ENCODE data around the gene CEP72.
"Not testable (repeated sequence)": the region's sequence is repeated elsewhere in the genome, so short reads cannot be mapped to it uniquely, and the experiment has no call there.

The CEP72 gene

DNA sequence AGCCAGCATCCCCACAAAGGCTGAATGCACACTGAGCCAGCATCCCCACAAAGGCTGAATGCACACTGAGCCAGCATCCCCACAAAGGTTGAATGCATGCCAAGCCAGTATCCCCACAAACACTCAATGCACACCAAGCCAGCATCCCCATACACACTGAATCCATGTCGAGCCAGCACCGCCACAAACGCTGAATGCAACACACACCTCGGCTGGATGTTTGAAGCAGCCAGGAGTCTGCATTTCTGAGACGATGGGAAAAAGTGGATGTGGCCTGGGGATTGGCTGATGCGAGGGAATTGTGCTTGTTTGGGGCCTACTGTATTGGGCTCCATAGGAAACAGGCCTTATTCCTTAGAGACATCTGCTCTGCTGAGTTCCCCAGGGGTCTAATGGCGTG is 30.9 kb upstream of the CEP72 start:
- no peak for DNase-seq

- DNase-seq, result no peak
These were observed 30.2 kb upstream of the CEP72 start for GRCh38 chr5:581941-582340.

DNA sequence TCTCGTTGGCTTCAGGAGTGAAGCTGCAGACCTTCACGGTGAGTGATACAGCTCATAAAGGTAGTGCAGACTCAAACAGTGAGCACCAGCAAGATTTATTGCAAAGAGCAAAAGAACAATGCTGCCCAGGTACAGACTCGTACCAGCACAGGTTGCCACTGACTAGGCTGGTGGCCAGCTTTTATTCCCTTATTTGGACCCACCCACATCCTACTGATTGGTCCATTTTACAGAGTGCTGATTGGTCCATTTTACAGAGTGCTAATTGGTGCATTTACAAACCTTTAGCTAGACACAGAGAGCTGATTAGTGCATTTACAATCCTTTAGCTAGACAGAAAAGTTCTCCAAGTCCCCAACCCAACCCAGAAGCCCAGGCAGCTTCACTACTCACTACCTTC is 29.7 kb upstream of the CEP72 start:
- DNase-seq, result not testable (repeated sequence)

- no peak for DNase-seq
These were observed 29.1 kb upstream of the CEP72 start for GRCh38 chr5:582936-583635.

- DNase-seq, result no peak
These were observed 28.5 kb upstream of the CEP72 start for GRCh38 chr5:583645-584044.

- DNase-seq, result no peak
These were observed 27.9 kb upstream of the CEP72 start for GRCh38 chr5:584216-584615.

- no peak for DNase-seq
These were observed 27.3 kb upstream of the CEP72 start for GRCh38 chr5:584846-585245.

DNA sequence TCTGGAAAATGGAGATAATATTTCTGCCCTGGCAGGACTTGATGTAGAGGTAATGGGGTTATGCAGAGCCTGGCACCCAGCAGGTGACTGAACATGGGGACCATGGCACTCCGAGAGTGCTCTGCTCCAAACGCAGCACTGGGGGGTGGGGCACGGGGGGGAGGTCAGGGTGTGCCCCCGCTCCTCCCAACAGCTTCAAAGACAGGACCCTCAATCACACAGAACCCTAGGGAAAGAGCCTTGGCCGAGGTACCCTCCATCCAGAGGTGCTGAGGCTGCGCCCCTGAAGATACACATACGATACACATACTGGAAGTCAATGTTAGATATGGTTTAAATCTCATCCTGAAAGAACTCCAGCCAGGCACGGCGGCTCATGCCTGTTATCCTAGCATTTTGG is 26.6 kb upstream of the CEP72 start:
- no peak for DNase-seq

GRCh38 chr5:585962-586628 is 26.0 kb upstream of the CEP72 start:
- no peak for DNase-seq

- DNase-seq, result no peak
These were observed 25.3 kb upstream of the CEP72 start for GRCh38 chr5:586751-587285.

DNA sequence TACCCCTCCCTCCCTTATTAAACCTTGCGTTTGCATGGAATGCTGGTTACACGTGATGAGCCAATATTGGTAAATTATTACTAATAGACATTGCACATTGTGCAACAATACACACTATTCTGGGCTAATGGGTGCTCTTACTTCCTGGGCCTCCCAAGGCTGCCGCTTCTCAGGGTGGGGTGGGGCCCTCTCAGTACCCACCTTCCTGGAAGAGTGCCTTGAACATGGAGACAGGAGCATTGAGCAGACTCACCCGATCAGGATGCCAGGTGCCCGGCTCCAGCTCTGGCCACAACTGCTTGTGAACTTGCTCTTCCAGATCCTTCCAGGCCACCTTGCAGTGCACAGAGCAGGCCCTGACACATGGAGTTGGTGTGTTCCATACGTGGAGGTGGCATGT is 24.7 kb upstream of the CEP72 start:
- no peak for DNase-seq

DNA sequence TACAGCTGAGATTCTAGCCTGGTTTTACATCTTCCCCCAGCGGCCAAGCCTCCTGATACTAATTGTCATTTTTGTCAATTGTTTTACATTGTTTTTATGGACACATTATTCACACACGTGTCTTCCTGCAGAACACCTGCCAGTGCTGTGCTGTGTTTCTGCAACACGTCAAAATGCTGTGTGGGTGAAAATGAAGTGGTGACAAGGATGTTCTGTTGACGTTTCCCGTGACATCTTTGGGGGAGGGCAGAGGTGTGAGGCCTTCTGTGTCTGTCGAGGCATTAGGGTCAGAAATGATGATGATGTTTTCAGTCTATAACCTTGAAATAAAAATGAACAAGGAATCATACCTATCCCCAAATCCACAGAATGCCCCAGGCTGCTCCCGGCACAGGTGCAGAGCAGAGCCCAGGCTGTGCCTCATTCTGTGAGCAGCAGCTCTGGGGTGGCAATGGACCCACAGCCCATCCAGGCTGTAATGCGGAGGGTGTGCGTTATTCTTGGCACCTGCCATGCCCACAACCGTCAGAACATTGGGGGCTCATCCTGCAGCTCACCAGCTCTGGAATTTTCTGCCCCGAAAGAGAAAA is 23.6 kb upstream of the CEP72 start:
- DNase-seq, result no peak

DNA sequence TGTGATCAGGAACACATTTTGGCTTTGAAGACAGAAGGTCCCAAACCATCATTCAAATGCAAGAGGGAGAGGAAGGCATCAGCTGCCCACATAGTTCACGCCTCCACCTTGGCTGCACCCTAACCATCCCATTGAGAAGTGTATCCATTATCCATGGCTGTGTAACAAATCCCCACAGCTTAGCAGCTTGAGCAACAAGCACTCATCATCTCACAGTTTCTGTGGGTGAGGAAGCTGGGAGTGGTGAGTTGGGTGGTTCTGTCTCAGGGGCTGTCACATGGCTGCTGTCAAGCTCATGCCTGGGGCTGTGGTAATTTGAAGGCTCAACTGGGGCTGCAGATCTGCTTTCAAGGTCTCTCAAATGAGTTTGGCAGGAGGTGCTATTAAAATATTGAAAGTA is 23.0 kb upstream of the CEP72 start:
- DNase-seq, result no peak

GRCh38 chr5:589588-589987 is 22.6 kb upstream of the CEP72 start:
- no peak for DNase-seq

- DNase-seq, result no peak
These were observed 21.8 kb upstream of the CEP72 start for GRCh38 chr5:590346-590745.

GRCh38 chr5:591746-592145 is 20.4 kb upstream of the CEP72 start:
- DNase-seq, result no peak

DNA sequence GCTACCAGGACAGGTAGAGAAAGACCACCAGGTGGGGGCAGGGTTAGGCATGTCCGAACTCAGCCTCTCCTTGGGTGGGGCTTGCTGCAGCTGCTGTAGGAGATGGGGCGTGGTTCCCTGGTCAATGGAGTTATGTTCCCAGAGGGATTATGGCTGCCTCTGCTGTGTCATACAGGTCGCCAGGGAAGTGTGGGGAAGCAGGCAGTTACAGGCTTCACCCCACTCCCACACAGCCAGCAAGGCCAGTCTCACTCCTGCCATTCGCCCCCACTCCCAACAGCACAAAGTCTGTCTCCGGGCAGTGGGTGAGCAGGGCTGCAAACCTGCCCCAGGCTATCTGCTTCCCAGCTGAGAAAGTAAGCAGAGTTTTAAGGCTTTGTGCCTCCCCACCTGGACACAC is 20.0 kb upstream of the CEP72 start:
- no peak for DNase-seq

- DNase-seq, result no peak
These were observed 18.6 kb upstream of the CEP72 start for GRCh38 chr5:593511-593910.

DNA sequence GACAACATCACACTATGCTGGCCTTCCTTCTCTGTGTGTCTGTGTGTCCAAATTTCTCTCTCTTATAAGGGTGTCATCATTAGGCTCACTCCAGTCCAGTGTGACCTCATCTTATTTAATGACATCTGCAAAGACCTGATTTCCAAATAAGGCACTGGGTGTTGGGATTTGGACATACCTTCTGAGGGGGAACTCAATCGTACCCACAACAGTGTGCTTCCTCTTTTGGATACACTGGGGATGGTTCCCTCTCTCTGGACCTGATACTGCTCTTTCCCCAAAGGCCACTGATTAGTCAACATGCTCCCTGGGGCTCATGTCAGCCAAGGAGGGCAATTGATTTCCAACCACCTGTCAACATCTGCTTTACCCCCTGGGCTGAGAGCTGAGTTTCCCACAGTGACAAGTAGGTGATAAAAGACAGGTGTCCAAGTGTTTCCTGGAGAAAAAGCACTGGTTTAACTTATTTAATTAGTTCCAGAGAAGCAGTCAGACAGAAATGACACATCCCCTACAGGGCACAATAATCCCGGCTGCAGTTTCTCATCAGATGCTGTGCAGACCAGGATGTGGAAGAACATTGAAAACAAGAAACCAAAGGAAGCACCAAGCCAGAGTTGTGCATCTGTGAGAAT is 17.8 kb upstream of the CEP72 start:
- no peak for DNase-seq

DNA sequence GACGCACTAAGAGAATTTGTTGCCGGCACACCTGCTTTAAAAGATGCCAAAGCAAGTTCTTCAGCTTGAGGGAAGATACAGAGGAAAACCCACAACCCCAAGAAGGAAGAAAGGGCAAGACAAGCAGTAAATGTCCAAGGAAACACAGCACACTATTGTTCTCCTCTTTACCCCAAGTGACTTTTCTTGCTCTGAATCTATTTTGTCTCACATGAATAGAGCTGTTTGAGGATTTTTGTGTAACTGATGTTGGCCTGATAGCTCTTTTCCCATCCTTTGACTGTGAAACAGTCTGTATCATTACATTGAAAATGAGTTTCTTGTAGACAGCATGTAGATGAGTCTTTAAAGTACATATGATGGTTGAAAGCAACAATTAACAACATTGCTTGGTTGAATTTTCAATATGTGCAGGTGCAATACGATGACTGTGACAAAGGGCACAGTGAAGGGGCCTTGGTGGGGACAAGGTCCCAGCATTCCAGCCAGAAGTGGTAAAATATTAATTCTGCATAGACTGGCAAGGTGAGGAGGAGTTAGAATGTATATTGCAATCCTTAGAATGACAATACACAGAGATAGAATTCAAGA is 16.8 kb upstream of the CEP72 start:
- DNase-seq, result no peak

DNA sequence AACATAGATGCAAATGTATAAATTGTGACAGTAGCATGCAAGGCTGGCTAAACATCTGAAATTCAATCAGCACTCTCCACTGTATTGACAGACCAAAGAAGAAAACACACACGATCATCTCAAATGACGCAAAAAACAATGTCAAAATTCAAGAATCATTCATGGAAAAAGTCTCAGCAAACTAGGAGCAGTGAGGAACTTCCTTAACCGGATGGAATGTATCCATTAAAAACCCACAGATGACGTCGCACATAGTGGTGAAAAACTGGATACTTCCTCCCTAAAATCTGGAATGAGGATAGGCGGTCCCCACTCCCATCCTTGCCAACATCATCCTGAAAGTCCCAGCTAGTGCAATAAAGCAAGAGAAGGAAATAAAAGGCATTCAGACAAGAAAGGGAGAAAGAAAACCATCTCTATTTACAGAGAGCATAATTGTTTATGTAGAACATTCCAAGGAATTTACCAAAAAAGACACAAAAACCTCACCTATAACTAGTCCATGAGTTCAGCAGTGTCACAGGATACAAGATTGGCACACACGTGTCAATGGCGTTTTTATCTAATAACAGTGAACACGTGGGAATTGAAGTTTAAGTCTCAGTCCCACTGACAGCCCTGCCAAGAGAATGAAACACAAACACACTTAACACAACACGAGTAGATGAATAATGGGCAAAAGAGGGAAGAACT is 14.1 kb upstream of the CEP72 start:
- DNase-seq, result no peak

DNA sequence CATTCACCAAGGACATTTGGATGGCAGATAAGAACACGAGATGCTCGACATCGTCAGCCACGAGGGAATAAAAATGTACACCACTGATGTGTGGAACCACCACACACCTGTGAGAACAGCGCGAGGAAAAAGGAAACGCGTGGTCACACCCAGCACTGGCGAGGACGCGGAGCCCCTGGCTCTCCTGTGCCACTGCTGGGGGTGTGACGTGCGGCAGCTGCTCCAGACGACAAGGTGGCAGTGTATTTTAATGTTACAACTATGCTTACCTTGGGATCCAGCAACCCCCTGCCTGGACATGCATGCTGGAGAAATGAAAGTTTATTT is 13.6 kb upstream of the CEP72 start:
- no peak for DNase-seq

Data from T-helper 2 cell (primary cell).